SU-DHL-6 (cell line): Measurements from ENCODE around the gene DHRS13.
A peak's percentile ranks its signal among the peaks of the same experiment; 100 is the strongest.
"Not testable (repeated sequence)": the region's sequence is repeated elsewhere in the genome, so short reads cannot be mapped to it uniquely, and the experiment has no call there.

ENCODE experiments used
- H2AFZ ChIP-seq: fragments of 200-600 bp; sonication (generic); 2 replicates; pipeline ENCODE4 v1.6.1; 2014; ENCODE audit warnings: low read depth, mild to moderate bottlenecking, moderate library complexity, mixed read lengths, antibody characterized with exemption, low read length; ENCODE audit not compliant: severe bottlenecking
- H3F3A ChIP-seq: fragments of 200-600 bp; shearing (Covaris generic); 2 replicates; pipeline ENCODE4 v1.6.0; 2016; ENCODE audit warnings: antibody characterized with exemption, mild to moderate bottlenecking; ENCODE audit not compliant: insufficient read depth
- H3K27ac ChIP-seq: fragments of 200-600 bp; sonication (generic); 2 replicates; pipeline ENCODE4 v1.5.1; 2016; ENCODE audit warnings: low read depth, mild to moderate bottlenecking, low read length, moderate library complexity, mixed read lengths
- H3K27me3 ChIP-seq: fragments of 200-600 bp; sonication (generic), shearing (Covaris generic); 2 replicates; pipeline ENCODE4 v1.6.0; 2014; ENCODE audit warnings: mild to moderate bottlenecking, low read length
- H3K36me3 ChIP-seq: fragments of 200-600 bp; sonication (generic); 2 replicates; pipeline ENCODE4 v1.6.1; 2014; ENCODE audit warnings: mild to moderate bottlenecking, low read length, mixed read lengths
- H3K4me2 ChIP-seq: fragments of 300-600, 200-600 bp; shearing (Covaris generic), sonication (generic); 2 replicates; pipeline ENCODE4 v1.6.0; 2014; ENCODE audit warnings: low read length, low read depth, mild to moderate bottlenecking; ENCODE audit not compliant: poor library complexity, severe bottlenecking
- H3K4me3 ChIP-seq: fragments of 200-600 bp; sonication (generic); 2 replicates; pipeline ENCODE4 v1.5.1; 2014; ENCODE audit warnings: antibody characterized with exemption, low read length, mild to moderate bottlenecking, mixed read lengths; ENCODE audit not compliant: insufficient read depth, poor library complexity, severe bottlenecking
- H3K79me2 ChIP-seq: fragments of 200-600 bp; sonication (generic); 2 replicates; pipeline ENCODE4 v1.6.1; 2014; ENCODE audit warnings: mild to moderate bottlenecking, low read length, moderate library complexity; ENCODE audit not compliant: insufficient read depth
- H3K9ac ChIP-seq: fragments of 200-600 bp; sonication (generic); 2 replicates; pipeline ENCODE4 v1.7.0; 2014; ENCODE audit warnings: mild to moderate bottlenecking, low read length
- H3K9me2 ChIP-seq: fragments of 200-600 bp; sonication (generic); replicated peaks from 2 replicates; pipeline ENCODE4 v1.6.1; 2014; ENCODE audit warnings: low read length; ENCODE audit not compliant: insufficient read depth
- H3K9me3 ChIP-seq: fragments of 200-600 bp; sonication (generic); 2 replicates; pipeline ENCODE4 v1.6.1; 2014; ENCODE audit warnings: low read length, mixed read lengths; ENCODE audit not compliant: insufficient read depth
- H4K20me1 ChIP-seq: fragments of 200-600 bp; sonication (generic); 2 replicates; pipeline ENCODE4 v1.6.1; 2014; ENCODE audit warnings: low read depth, mild to moderate bottlenecking, antibody characterized with exemption, low read length, moderate library complexity, mixed read lengths
- CTCF ChIP-seq: fragments of 200-600 bp; sonication (generic); IDR thresholded peaks from one replicate; pipeline ENCODE4 v1.5.1; 2017; ENCODE audit warnings: antibody characterized with exemption, mild to moderate bottlenecking, low read length, moderate library complexity; ENCODE audit not compliant: insufficient read depth, poor library complexity, severe bottlenecking
- EZH2phosphoT487 ChIP-seq: fragments of 200-600 bp; sonication (generic), shearing (Covaris generic); conservative IDR thresholded peaks from 2 replicates; pipeline ENCODE4 v1.6.1; 2018; ENCODE audit warnings: mild to moderate bottlenecking, antibody characterized with exemption, low read length, moderate library complexity, mixed read lengths

Gene DHRS13

GRCh38 chr17:28906706-28907438 lies 4.0 kb upstream of the DHRS13 start:
- H3F3A ChIP-seq = peaks cover 20% of the 10 kb centered on the region

GRCh38 chr17:28906276-28906675 lies 3.4 kb upstream of the DHRS13 start:
- Histone ChIP-seq H3K27me3 (no peaks in the 10 kb centered on the region), H3K4me2 (no peak overlapping the region), H3K9ac (no peak overlapping the region), H4K20me1 (no peaks in the 10 kb centered on the region), H3F3A (peaks cover 20% of the 10 kb centered on the region), H3K79me2 (peaks cover 11% of the 10 kb centered on the region), H3K9me3 (no peaks in the 10 kb centered on the region), H3K9me2 (no peaks in the 10 kb centered on the region), H3K27ac (no peak overlapping the region), H3K4me3 (no peak overlapping the region), H3K36me3 (peaks cover 15% of the 10 kb centered on the region; the same call in 1 of the 2 replicates), H2AFZ (no peak overlapping the region)
- TF ChIP-seq EZH2phosphoT487 (no peak), CTCF (no peak)

More at GRCh38 chr17:28906706-28907438, 4.0 kb upstream of the DHRS13 start:
- H3K4me2 ChIP-seq = no peak overlapping the region
- no peaks in the 10 kb centered on the region for H3K9me3 ChIP-seq
- TF ChIP-seq CTCF = no peak
- no peak for TF ChIP-seq EZH2phosphoT487
- H3K4me3 ChIP-seq = no peak overlapping the region
- H3K27me3 ChIP-seq = no peaks in the 10 kb centered on the region
- peaks cover 5% of the 10 kb centered on the region for H3K79me2 ChIP-seq
- H2AFZ ChIP-seq = no peak overlapping the region
- no peak overlapping the region for H3K9ac ChIP-seq
- H4K20me1 ChIP-seq = no peaks in the 10 kb centered on the region
- H3K36me3 ChIP-seq = peaks cover 17% of the 10 kb centered on the region; the same call in 1 of the 2 replicates
- H3K9me2 ChIP-seq = no peaks in the 10 kb centered on the region
- no peak overlapping the region for H3K27ac ChIP-seq

GRCh38 chr17:28904800-28905199 lies 1.9 kb upstream of the DHRS13 start:
- H3K4me2 ChIP-seq = no peak overlapping the region
- no peak overlapping the region for H3K9ac ChIP-seq
- no peaks in the 10 kb centered on the region for H3K27me3 ChIP-seq
- H3K27ac ChIP-seq = no peak overlapping the region
- no peak overlapping the region for H2AFZ ChIP-seq
- H3K9me2 ChIP-seq = no peaks in the 10 kb centered on the region
- H3K9me3 ChIP-seq = no peaks in the 10 kb centered on the region
- H3K4me3 ChIP-seq = no peak overlapping the region
- no peaks in the 10 kb centered on the region for H4K20me1 ChIP-seq
- peaks cover 7% of the 10 kb centered on the region; the same call in 1 of the 2 replicates for H3K36me3 ChIP-seq
- peaks cover 21% of the 10 kb centered on the region for H3K79me2 ChIP-seq
- no peak for TF ChIP-seq CTCF
- no peak for TF ChIP-seq EZH2phosphoT487
- peaks cover 20% of the 10 kb centered on the region for H3F3A ChIP-seq

GRCh38 chr17:28903546-28903841 lies 615 bp upstream of the DHRS13 start:
- not testable (repeated sequence) for H3K9me3 ChIP-seq, H3K4me3 ChIP-seq, H3K9me2 ChIP-seq, H3K36me3 ChIP-seq, H2AFZ ChIP-seq, H3K27me3 ChIP-seq, H3K27ac ChIP-seq, H4K20me1 ChIP-seq
- Histone ChIP-seq H3K9ac (0 out of 2 replicates have a peak overlapping the region, but pooled peaks have one; percentile 12), H3K79me2 (peaks cover 21% of the 10 kb centered on the region), H3F3A (peaks cover 31% of the 10 kb centered on the region), H3K4me2 (peak overlapping the region; percentile 42)
